ENCODE data around the gene ARFGEF2. TPM values are rescaled to one million over a fixed set of nuclear protein-coding genes. Genes with fewer than 3 reads are reported as not detected.

The ARFGEF2 gene
- total RNA-seq, result 36.1 and 38.9 TPM in 2 replicates

DNA sequence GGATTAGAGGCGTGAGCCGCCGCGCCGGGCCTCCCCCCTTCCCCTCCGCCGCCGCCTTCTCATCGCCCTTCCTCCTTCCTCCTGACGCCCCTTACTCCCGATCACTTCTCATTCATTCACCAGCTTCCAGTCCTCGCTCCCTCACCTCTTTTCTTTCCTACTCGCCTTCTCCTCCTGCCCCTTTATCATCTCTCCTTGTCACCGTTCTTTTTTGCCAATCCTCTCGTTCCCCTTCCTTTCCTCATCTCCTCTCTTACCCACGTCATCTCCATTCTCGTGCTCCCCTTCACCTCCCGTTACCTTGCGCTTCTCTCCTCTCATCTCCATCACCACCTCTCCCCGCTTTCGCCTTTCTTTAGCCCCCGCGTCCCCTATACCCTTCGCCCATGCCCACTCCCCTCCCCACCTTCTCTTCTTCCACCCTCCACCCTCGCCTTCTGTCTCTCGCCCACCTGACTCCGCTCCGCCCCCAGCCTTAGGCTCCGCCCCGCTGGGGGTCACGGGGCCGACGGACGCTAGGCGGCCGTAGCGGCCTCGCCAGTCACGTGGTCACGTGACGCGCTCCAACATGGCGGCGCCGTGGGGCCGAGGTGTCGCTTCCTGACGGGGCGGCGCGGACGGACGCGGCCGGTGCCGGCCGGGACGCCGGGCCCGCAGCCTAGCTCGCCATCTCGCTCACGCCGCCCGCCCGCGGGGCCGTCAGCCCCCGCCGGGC is at the start of gene ARFGEF2:
TSS of gene ARFGEF2 (plus strand) at position 544 of the 715 bp plus-strand sequence. CDS start 179 bp downstream, outside the sequence.
- Histone ChIP-seq H3K27me3 (ENCODE audit: control insufficient read depth, insufficient read depth, low read length) (no peaks in the 10 kb centered on the region), H3K36me3 (ENCODE audit: control insufficient read depth, insufficient read depth, low read length) (no peaks in the 10 kb centered on the region), H3K4me3 (ENCODE audit: low read depth, low read length) (peak within 1 kb of the TSS; percentile 73)
- TF ChIP-seq, protein P1, sequence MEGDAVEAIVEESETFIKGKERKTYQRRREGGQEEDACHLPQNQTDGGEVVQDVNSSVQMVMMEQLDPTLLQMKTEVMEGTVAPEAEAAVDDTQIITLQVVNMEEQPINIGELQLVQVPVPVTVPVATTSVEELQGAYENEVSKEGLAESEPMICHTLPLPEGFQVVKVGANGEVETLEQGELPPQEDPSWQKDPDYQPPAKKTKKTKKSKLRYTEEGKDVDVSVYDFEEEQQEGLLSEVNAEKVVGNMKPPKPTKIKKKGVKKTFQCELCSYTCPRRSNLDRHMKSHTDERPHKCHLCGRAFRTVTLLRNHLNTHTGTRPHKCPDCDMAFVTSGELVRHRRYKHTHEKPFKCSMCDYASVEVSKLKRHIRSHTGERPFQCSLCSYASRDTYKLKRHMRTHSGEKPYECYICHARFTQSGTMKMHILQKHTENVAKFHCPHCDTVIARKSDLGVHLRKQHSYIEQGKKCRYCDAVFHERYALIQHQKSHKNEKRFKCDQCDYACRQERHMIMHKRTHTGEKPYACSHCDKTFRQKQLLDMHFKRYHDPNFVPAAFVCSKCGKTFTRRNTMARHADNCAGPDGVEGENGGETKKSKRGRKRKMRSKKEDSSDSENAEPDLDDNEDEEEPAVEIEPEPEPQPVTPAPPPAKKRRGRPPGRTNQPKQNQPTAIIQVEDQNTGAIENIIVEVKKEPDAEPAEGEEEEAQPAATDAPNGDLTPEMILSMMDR (IDR thresholded peaks at IDR 0.05; ENCODE audit: insufficient read depth, low read length, severe bottlenecking), result no peak
- DNase-seq (ENCODE audit: low read depth), result peak; percentile 68
- FAIRE-seq, result no peak

DNA sequence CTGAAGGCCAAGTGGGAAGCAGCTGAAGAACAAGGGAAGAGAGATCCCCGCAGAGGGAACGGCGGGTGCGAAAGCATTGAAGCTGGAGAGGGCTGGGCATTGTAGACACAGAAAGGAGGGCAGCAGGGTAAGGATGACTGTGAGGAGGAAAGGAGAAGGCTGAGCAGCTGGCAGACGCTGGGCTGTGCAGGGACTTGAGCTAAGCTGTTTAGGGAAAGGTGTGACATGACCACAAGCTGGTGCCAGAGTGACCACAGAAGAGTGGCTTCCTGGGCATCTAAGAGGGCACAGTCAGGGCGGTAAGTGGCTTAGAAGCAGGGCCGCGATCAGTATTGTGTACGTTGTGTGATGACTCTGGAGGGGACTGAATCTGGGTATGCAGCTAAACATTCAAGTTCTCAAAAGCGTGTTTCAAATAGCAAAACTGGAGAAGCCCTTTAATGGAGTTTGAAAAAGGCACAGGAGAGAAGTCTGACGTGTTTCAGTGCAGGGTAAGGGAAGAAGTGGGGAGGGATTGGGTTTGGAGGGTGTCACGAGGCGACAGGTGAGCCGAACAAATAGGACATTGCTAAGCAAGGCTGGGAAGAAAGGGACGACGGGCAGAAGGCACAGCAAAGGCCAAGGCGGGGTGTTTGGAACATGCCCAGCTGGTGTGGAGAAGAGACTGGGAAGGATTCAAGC is 46.1 kb upstream of the ARFGEF2 start:
- no peak for FAIRE-seq
- Histone ChIP-seq H3K36me3 (ENCODE audit: control insufficient read depth, insufficient read depth, low read length) (no peaks in the 10 kb centered on the region), H3K4me3 (ENCODE audit: low read depth, low read length) (no peak overlapping the region), H3K27me3 (ENCODE audit: control insufficient read depth, insufficient read depth, low read length) (no peaks in the 10 kb centered on the region)
- TF ChIP-seq, protein P1 (IDR thresholded peaks at IDR 0.05; ENCODE audit: insufficient read depth, low read length, severe bottlenecking), result no peak
- no peak for DNase-seq (ENCODE audit: low read depth)

DNA sequence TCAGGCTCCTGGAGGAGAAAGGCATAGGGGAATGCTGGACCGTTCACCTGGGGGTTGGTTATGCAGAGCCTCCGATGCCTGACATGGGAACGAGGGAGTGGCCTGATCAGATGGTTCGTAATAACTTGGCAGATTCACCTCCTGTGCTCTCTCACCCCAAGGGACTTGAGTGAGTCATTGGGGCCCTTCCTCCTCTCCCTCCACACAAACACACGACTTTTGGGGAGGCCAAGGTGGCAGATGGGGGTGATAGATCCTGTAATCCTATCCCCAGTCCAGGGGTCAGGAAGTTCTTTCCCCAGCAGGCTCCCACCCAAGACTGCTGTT is 45.6 kb upstream of the ARFGEF2 start:
- Histone ChIP-seq H3K4me3 (ENCODE audit: low read depth, low read length) (no peak overlapping the region), H3K27me3 (ENCODE audit: control insufficient read depth, insufficient read depth, low read length) (no peaks in the 10 kb centered on the region), H3K36me3 (ENCODE audit: control insufficient read depth, insufficient read depth, low read length) (no peaks in the 10 kb centered on the region)
- DNase-seq (ENCODE audit: low read depth), result peak; percentile 66
- TF ChIP-seq, protein P1 (IDR thresholded peaks at IDR 0.05; ENCODE audit: insufficient read depth, low read length, severe bottlenecking), result no peak
- FAIRE-seq, result no peak

DNA sequence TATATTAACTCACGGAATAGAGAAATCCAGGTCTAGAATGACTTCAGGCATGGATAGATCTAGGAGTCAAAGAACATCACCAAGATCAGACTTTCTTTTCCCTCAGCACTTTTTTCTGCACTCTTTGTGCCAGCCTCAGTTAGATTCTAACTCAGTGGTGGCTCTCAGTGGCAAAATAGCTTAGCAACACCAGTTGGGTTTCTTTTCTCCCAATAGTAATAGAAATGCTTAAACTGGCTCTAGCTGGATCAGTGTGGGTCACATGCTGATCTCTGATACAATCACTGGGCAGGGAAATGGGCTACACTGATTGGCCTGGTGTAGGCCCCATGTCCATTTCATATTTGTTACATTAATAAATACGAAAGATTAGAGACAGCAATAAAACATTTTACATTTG is 44.2 kb upstream of the ARFGEF2 start:
- FAIRE-seq (no peak), DNase-seq (ENCODE audit: low read depth) (peak; percentile 10)
- TF ChIP-seq, protein P1 (IDR thresholded peaks at IDR 0.05; ENCODE audit: insufficient read depth, low read length, severe bottlenecking), result peak; percentile 20
- Histone ChIP-seq H3K27me3 (ENCODE audit: control insufficient read depth, insufficient read depth, low read length) (no peaks in the 10 kb centered on the region), H3K4me3 (ENCODE audit: low read depth, low read length) (no peak overlapping the region), H3K36me3 (ENCODE audit: control insufficient read depth, insufficient read depth, low read length) (no peaks in the 10 kb centered on the region)

DNA sequence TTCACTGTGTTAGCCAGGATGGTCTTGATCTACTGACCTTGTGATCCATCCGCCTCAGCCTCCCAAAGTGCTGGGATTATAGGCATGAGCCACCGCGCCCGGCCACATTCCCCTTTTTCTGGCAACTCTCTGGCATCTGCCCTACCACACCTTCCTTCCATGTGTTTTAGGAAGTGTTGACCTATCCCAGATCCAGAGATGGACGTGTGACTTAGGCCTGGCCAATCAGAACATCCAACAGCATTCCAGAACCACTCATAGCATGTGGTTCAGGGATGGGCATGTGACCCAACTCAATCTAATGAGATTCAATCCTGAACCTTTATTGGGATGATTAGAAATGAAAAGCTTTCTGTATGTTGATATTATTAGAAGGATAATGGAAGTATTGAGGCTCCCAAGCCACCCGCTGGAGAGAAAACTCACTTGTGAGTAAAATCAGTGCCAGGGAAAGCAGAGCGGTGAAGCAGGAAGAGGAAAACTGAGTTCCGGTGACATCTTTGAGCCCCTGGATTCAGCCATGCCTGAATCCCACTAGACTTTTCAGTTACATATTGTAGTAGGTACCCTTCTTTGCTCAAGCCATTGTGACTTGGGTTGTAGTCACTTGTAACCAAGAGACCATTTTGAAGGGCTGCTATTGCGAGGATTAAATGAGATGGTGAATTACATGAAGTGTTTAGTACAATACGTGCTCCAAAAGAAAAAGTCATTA is 42.8 kb upstream of the ARFGEF2 start:
- TF ChIP-seq, protein P1 (IDR thresholded peaks at IDR 0.05; ENCODE audit: insufficient read depth, low read length, severe bottlenecking), result no peak
- Histone ChIP-seq H3K4me3 (ENCODE audit: low read depth, low read length) (no peak overlapping the region), H3K36me3 (ENCODE audit: control insufficient read depth, insufficient read depth, low read length) (no peaks in the 10 kb centered on the region), H3K27me3 (ENCODE audit: control insufficient read depth, insufficient read depth, low read length) (no peaks in the 10 kb centered on the region)
- DNase-seq (ENCODE audit: low read depth) (no peak), FAIRE-seq (no peak)

All from bronchial epithelial cell (primary cell).